ENCODE measurements around the gene PEAR1.

DNA sequence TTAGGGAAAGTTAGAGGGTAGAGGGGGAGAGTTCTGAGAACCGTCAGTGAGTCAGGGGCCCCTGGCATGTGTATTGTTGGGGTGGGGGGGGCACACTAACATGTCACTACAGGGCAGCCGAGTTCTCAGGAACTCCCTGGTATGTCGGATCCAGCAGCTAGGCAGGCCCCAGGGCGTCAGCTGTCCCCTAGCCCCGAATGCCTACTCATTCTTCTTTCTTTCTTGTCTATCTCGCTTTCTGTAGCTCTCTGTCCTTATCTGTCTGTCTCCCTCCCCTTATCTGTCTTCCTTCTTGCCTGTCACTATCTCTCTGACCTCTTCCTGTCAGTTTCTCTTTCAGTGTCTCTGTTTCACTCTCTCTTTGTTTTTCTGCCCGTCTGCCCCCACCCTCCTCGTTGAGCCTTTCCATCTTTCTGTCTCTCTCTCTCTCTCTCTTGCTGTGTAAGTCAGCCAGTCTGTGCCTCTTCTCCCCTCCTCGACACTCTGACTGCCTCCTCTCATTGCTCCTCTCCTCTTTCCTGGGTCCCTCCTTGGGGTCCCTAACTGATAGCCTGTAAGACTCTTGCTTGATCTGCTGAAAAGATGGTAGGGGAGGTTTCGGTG is 30.4 kb upstream of the PEAR1 start:
- TF ChIP-seq, protein P1, sequence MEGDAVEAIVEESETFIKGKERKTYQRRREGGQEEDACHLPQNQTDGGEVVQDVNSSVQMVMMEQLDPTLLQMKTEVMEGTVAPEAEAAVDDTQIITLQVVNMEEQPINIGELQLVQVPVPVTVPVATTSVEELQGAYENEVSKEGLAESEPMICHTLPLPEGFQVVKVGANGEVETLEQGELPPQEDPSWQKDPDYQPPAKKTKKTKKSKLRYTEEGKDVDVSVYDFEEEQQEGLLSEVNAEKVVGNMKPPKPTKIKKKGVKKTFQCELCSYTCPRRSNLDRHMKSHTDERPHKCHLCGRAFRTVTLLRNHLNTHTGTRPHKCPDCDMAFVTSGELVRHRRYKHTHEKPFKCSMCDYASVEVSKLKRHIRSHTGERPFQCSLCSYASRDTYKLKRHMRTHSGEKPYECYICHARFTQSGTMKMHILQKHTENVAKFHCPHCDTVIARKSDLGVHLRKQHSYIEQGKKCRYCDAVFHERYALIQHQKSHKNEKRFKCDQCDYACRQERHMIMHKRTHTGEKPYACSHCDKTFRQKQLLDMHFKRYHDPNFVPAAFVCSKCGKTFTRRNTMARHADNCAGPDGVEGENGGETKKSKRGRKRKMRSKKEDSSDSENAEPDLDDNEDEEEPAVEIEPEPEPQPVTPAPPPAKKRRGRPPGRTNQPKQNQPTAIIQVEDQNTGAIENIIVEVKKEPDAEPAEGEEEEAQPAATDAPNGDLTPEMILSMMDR (IDR thresholded peaks at IDR 0.05) = no peak
- no peak for TF ChIP-seq CHD2 (IDR thresholded peaks at IDR 0.05; ENCODE audit: low read length, partially characterized antibody)
